HEK293 (cell line): ENCODE data around the gene CFL1.

Experiments
- CTCF ChIP-seq: fragments of 450-650 bp; formaldehyde crosslinking; IDR thresholded peaks from 2 replicates; pipeline ENCODE4 v1.5.1; 2016; ENCODE audit warnings: missing biosample characterization, missing genetic modification characterization
- GLIS1 ChIP-seq: fragments of 450-650 bp; formaldehyde crosslinking; IDR thresholded peaks from 2 replicates; pipeline ENCODE4 v1.5.1; 2016; ENCODE audit warnings: missing biosample characterization, missing genetic modification characterization
- HIC1 ChIP-seq: fragments of 450-650 bp; formaldehyde crosslinking; IDR thresholded peaks from 2 replicates; pipeline ENCODE4 v1.5.1; 2016; ENCODE audit warnings: missing biosample characterization, missing genetic modification characterization
- SCRT2 ChIP-seq: fragments of 450-650 bp; formaldehyde crosslinking; IDR thresholded peaks from 2 replicates; pipeline ENCODE4 v1.5.1; 2016; ENCODE audit warnings: missing biosample characterization, missing genetic modification characterization
- WT1 ChIP-seq: fragments of 450-650 bp; formaldehyde crosslinking; IDR thresholded peaks from 2 replicates; pipeline ENCODE4 v1.5.1; 2016; ENCODE audit warnings: missing biosample characterization, missing genetic modification characterization
- ZIC2 ChIP-seq: fragments of 450-650 bp; formaldehyde crosslinking; IDR thresholded peaks from 2 replicates; pipeline ENCODE4 v1.5.1; 2016; ENCODE audit warnings: missing biosample characterization, missing genetic modification characterization
- ZNF121 ChIP-seq: fragments of 450-650 bp; formaldehyde crosslinking; IDR thresholded peaks from 2 replicates; pipeline ENCODE4 v1.5.1; 2016; ENCODE audit warnings: missing biosample characterization, missing genetic modification characterization
- ZNF140 ChIP-seq: fragments of 450-650 bp; formaldehyde crosslinking; IDR thresholded peaks from 2 replicates; pipeline ENCODE4 v1.5.1; 2016; ENCODE audit warnings: missing biosample characterization, missing genetic modification characterization
- ZNF155 ChIP-seq: fragments of 450-650 bp; formaldehyde crosslinking; IDR thresholded peaks from 2 replicates; pipeline ENCODE4 v1.5.1; 2016; ENCODE audit warnings: missing biosample characterization, missing genetic modification characterization
- ZNF184 ChIP-seq: fragments of 450-650 bp; IDR thresholded peaks from 2 replicates; pipeline ENCODE4 v1.5.1; 2018; ENCODE audit warnings: missing biosample characterization, mild to moderate bottlenecking, missing genetic modification characterization
- ZNF274 ChIP-seq, 2 experiments: fragments of 200-500 bp in 1 of 2; fragments of 450-650 bp in 1 of 2; sonication (Bioruptor generic) in 1 of 2; formaldehyde crosslinking in 1 of 2; IDR thresholded peaks; 2 replicates each; pipeline versions ENCODE4 v1.5.1 to v1.6.1; 2014 to 2016; ENCODE audit warnings: borderline replicate concordance in 1 of 2, inconsistent platforms in 1 of 2, low read length in 1 of 2, missing biosample characterization in 1 of 2, missing genetic modification characterization in 1 of 2
- ZNF302 ChIP-seq: fragments of 450-650 bp; formaldehyde crosslinking; IDR thresholded peaks from 2 replicates; pipeline ENCODE4 v1.5.1; 2016; ENCODE audit warnings: missing biosample characterization, missing genetic modification characterization, low read depth
- ZNF324 ChIP-seq: fragments of 450-650 bp; formaldehyde crosslinking; IDR thresholded peaks from 2 replicates; pipeline ENCODE4 v1.5.1; 2016; ENCODE audit warnings: missing biosample characterization, missing genetic modification characterization

- TF ChIP-seq CTCF (no peak), ZNF121 (tag by site-specific recombination) (no peak), WT1 (tag by site-specific recombination) (no peak), ZNF155 (tag by site-specific recombination) (no peak), ZIC2 (tag by site-specific recombination) (no peak), SCRT2 (tag by site-specific recombination) (no peak), ZNF140 (tag by site-specific recombination) (no peak), ZNF302 (tag by site-specific recombination) (no peak), HIC1 (no peak), GLIS1 (tag by site-specific recombination) (no peak), ZNF324 (no peak), ZNF184 (tag by site-specific recombination) (no peak), ZNF274 (IDR thresholded peaks at IDR 0.05; ENCODE audit: low read length) (no peak), ZNF274 (tag by site-specific recombination; IDR thresholded peaks at IDR 0.05; ENCODE audit: borderline replicate concordance) (no peak)
Measured at GRCh38 chr11:65896034-65896999, 38.3 kb upstream of the CFL1 start.
